ENCODE data around the gene SLC23A2.

DNA sequence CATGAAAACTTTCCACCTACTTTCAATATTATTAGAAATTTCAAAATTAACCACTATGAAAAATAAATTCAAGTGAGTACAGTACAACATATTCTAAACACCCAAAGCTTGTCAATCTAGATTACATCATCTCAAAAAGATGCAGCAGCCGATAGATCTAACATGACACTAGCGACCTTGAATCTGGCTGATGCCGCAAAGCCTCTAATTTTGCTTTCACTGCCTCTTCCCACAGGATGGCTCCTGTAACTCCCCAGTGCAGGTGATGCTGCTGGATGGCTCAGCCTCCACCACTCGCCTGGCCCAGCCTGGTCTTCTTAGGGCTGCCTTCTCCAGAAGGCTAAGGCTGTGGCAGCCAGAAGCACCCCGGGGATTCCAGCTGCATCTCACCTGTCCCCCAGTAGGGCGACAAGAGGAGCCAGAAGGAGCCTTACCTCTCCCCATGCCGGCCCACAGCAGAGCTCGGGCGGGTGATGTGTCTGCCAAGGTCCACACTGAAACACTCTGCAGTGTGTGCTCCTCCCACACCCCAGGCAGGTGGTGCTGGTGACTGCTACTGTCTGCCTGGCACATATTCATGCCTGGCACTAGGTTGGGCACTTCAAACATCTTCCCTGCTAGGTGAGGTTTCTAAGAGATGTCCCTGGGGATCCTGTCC lies 82.1 kb downstream of the SLC23A2 start:
- no peak for TF ChIP-seq CTCF (IDR thresholded peaks at IDR 0.05)
- TF ChIP-seq POLR2A (IDR thresholded peaks at IDR 0.05) = no peak
